Fibroblast of pulmonary artery (primary cell): ENCODE measurements around the gene C19orf44.
"Not testable (repeated sequence)": the region's sequence is repeated elsewhere in the genome, so short reads cannot be mapped to it uniquely, and the experiment has no call there.

Source experiments
- DNase-seq: peaks from one replicate; pipeline ENCODE4 v3.0.0-alpha.2; 2010; ENCODE audit warnings: low read depth
- H3K4me3 ChIP-seq: replicated peaks from 2 replicates; pipeline ENCODE4 v1.5.1; 2011; ENCODE audit warnings: low read depth, mild to moderate bottlenecking, control low read depth, low read length, moderate library complexity
- TF ChIP-seq, protein P1 (sequence below): IDR thresholded peaks from 2 replicates; pipeline ENCODE4 v1.5.1; 2011; ENCODE audit warnings: mild to moderate bottlenecking, control low read depth, low read length, inconsistent platforms; ENCODE audit errors: missing control alignments

The C19orf44 gene

DNA sequence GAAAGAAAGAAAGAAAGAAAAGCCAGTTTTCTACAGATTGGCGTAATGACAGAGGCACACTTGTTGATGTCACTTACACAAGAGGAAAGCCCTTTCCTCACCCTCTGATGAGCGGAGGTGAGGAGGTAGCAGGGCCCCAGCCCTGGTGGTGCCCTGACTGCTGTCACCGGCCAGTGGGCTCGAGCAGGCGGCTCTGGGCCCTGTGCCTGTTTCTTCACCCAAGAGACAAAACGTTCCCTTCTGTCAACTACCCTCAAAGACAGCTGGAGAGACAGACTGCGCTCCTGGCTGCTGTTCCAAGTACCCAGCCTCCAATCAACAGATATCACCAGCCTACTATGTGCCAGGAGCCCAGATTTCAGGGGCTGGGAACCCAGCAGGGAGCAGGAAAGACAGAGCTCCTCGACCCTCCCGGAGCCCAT, 34.6 kb upstream of the C19orf44 start:
- no peak overlapping the region for H3K4me3 ChIP-seq
- DNase-seq = no peak
- TF ChIP-seq, protein P1, sequence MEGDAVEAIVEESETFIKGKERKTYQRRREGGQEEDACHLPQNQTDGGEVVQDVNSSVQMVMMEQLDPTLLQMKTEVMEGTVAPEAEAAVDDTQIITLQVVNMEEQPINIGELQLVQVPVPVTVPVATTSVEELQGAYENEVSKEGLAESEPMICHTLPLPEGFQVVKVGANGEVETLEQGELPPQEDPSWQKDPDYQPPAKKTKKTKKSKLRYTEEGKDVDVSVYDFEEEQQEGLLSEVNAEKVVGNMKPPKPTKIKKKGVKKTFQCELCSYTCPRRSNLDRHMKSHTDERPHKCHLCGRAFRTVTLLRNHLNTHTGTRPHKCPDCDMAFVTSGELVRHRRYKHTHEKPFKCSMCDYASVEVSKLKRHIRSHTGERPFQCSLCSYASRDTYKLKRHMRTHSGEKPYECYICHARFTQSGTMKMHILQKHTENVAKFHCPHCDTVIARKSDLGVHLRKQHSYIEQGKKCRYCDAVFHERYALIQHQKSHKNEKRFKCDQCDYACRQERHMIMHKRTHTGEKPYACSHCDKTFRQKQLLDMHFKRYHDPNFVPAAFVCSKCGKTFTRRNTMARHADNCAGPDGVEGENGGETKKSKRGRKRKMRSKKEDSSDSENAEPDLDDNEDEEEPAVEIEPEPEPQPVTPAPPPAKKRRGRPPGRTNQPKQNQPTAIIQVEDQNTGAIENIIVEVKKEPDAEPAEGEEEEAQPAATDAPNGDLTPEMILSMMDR = no peak

DNA sequence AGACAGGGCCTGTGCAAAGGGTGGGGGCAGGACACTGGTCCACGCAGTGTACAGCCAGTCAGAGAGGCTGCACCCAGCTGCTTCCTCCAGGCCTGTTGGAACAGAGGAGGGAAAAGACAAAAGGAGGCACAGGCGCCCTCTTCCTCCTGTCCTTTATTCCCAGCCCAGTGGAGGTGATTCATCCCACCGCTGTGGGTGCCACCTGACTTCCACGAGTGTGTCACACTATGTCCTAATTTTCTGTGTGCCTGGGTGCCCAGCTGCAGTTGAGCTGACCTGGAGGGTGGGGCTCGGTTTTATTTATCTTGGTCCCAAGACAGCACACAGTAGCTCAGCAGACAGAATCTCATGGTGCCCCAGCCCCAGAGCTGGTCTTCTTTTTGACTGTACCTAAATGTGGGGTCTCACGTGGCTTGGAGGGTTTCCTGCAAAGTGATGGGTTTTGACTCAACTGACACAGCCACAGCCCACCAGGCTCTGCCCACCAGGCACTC, 33.4 kb upstream of the C19orf44 start:
- TF ChIP-seq, protein P1 = no peak
- no peak overlapping the region for H3K4me3 ChIP-seq
- no peak for DNase-seq

DNA sequence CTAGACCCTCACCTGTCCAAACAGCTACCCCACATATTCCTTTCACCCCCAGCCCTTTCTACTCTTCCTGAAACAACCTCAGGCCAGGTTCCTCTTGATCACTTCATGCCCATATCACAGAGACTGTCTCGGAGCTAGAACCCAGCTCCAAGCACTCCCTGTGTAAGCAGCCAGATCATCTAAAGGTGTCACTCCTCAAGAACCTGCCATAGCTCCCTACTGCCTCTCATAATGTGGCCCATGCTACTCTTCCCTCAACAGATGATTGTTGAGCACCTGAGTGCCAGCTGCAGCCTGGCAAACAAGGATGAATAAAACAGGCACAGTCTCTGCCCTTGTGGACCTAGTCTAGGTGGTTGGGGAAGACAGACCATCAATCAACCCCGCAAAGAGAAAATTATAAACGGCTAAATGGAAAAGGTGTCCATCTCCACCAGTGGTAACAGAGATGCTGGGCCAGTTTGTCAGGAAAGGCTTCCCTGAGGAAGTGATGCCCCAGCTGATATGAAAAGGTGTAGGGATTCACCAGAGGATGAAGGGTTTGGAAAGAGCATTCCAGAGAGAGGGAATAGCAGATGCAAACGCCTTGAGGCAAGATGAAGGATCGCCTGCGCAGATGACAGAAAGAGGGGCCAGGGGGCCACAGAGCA, 32.7 kb upstream of the C19orf44 start:
- DNase-seq = no peak
- TF ChIP-seq, protein P1 = no peak
- H3K4me3 ChIP-seq = no peak overlapping the region

DNA sequence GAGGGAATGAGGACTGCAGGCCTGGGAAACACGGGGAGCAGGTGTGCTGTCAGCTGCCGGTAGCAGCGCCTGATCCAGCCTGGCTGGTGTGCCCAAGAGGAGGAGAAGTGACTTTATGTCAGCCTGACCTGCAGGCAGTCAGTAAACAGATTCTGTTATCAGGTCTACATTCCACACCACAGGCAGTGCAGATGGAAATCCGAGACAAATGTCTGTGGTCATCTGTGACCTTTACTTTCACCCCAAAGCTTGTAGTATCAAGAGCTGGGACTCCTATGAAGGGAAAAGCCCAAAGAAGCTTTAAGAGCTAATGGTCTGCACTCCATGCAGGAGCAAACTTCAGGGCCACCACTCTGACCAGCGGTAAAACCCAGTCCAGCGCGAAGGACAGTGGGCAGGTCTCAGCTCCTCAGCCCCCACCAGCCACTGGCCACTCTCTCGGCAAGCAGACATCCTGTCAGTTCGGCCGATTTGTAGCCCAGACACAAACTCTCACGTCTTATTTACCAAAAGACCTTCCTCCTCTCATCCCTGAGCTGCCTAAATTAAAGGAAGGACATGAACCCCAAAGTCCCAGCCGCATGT, 32.1 kb upstream of the C19orf44 start:
- no peak overlapping the region for H3K4me3 ChIP-seq
- TF ChIP-seq, protein P1 = no peak
- DNase-seq = no peak

DNA sequence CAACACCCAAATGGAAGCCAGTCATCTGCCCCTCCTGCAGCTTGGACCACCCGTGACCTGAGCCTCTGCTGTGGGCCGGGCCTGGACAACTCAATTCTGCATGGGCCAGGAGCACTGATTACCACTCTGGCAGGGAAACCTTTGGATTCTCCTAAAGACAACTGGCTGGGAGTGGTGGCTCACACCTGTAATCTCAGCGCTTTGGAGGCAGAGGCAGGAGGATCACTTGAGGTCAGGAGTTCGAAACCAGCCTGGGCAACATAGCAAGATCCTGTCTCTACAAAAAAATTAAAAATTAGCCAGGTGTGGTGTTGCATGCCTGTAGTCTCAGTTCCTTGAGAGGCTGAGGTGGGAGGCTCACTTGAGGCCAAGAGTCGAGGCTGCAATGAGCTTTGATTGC, 31.0 kb upstream of the C19orf44 start:
- no peak for DNase-seq
- no peak overlapping the region for H3K4me3 ChIP-seq
- TF ChIP-seq, protein P1 = no peak

DNA sequence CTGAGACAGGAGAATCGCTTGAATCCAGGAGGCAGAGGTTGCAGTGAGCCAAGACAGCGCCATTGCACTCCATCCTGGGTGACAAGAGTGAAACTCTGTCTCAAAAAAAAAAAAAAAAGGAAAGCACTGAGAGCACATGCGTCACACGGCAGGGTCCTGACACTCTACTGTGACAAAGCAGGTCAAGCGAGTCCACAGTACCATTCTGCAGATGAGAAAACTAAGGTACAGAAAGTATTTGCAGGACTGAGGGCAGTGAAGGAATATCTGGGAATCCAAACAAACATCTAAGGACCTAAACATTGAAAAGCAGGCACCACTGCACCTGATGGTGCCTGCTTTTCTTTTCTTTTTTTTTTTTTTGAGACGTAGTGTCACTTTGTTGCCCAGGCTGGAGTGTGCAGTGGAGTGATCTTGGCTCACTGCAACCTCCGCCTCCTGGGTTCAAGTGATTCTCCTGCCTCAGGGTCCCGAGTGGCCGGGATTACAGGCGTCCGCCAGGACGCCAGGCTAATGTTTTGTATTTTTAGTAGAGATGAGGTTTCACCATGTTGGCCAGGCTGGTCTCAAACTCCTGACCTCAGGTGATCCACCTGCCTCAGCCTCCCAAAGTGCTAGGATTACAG, 29.3 kb upstream of the C19orf44 start:
- not testable (repeated sequence) for DNase-seq, H3K4me3 ChIP-seq

DNA sequence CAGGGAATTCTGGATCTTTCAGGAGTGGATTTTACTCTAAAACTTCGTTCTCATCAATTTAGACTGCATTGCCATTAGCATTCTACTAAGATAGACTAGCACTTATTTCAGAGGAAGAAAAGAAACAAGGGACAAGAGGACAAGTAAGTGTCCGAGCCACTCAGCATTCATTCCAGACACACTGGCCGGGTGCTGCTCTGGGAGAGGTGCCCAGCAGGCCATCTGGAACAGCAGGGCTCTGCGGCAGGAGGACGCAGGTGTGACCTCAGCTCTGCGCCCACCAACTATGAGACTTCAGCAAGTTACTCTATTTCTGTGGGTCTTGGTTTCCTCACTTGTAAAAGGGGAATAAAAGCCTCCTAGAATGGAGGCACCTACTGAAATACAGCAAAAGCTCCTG, 28.6 kb upstream of the C19orf44 start:
- no peak for DNase-seq
- no peak overlapping the region for H3K4me3 ChIP-seq
- TF ChIP-seq, protein P1 = no peak
